Measurements from ENCODE around the gene KIAA1671. TPM values are rescaled to one million over a fixed set of nuclear protein-coding genes. Genes with fewer than 3 reads are reported as not detected.

Gene KIAA1671
- total and polyA plus RNA-seq, 10 donors, result 0.72 to 11.9 (median 8.2) TPM

DNA sequence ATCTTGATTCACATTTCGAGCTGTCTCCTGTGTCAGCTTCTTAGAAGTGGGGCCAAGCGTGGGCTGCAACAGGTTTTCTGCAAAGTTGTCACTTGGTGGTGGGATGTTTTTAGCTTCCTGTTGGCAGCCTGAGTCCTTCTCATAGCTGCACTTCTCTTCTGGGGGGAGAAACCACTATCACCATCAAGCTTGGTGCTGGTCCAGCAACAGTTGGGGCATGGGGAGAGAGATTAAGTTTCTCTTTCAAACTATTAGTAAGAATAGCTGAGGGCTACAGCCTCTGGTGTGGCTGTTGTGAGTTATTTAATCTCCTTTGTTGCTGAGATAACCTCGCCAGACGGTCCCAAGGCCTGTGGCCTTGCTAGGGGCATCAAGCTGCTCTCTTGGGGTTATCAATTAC, 123.8 kb downstream of the KIAA1671 start:
- intact Hi-C loops (cut with DNase I; ENCODE audit: low total_unique reads), result no loop called here

DNA sequence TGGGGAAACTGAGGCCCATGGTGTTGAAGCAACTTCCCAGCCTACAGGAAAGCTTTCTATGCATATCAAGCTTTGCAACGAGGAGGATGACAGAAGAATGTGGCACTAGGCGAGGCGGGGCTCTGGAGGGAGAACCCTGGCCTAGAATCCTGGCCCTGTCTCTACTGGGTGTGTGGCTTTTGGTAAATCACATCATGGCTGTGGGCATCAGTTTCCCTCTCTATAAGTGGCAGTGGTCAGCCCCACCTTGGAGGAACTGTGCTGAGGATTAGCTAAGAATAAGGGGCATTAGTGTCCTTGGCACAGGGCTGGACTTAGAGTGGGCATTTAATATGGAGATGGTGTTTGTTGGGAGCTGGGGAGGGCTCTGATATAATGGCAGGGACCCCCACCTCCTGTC, 124.5 kb downstream of the KIAA1671 start:
- Histone ChIP-seq H3K4me3 (no peak overlapping the region), H3K9me3 (no peaks in the 10 kb centered on the region), H3K27ac (peak overlapping the region in 4 of 8 donors; percentile 8 to 68 (median 54)), H3K27me3 (replicated peaks in 1 of 7) (no peaks in the 10 kb centered on the region), H3K36me3 (no peaks in the 10 kb centered on the region), H3K4me1 (peaks cover 0 to 53% (median 2%) of the 10 kb centered on the region in 6 donors)
- WGBS, 5 donors, result 49 to 81% (median 62%) methylated on average over 3 of the region's 3 CpGs
- DNase-seq, result no peak
- intact Hi-C loops (cut with DNase I; ENCODE audit: low total_unique reads), result no loop called here
- TF ChIP-seq, protein P1, sequence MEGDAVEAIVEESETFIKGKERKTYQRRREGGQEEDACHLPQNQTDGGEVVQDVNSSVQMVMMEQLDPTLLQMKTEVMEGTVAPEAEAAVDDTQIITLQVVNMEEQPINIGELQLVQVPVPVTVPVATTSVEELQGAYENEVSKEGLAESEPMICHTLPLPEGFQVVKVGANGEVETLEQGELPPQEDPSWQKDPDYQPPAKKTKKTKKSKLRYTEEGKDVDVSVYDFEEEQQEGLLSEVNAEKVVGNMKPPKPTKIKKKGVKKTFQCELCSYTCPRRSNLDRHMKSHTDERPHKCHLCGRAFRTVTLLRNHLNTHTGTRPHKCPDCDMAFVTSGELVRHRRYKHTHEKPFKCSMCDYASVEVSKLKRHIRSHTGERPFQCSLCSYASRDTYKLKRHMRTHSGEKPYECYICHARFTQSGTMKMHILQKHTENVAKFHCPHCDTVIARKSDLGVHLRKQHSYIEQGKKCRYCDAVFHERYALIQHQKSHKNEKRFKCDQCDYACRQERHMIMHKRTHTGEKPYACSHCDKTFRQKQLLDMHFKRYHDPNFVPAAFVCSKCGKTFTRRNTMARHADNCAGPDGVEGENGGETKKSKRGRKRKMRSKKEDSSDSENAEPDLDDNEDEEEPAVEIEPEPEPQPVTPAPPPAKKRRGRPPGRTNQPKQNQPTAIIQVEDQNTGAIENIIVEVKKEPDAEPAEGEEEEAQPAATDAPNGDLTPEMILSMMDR (IDR thresholded peaks at IDR 0.05 in 8 of 11, conservative IDR thresholded peaks at IDR 0.05 in 3 of 11), result no peak
- no peak for TF ChIP-seq POLR2AphosphoS5 (IDR thresholded peaks at IDR 0.05)
- no peak for TF ChIP-seq POLR2A (IDR thresholded peaks at IDR 0.05)

More for the DNA sequence above, 123.8 kb downstream of the KIAA1671 start:
- no peak for DNase-seq
- H3K9me3 ChIP-seq, result no peaks in the 10 kb centered on the region
- no peaks in the 10 kb centered on the region for H3K27me3 ChIP-seq (replicated peaks in 1 of 7)
- peak overlapping the region in 3 of 8 donors; percentile 52 to 68 (median 56) for H3K27ac ChIP-seq
- WGBS, 5 donors, result 28 to 61% (median 45%) methylated on average over 4 of the region's 4 CpGs
- peaks cover 0 to 53% (median 2%) of the 10 kb centered on the region in 6 donors for H3K4me1 ChIP-seq
- TF ChIP-seq POLR2AphosphoS5 (IDR thresholded peaks at IDR 0.05), result peak in 1 of 3 donors; percentile 18
- TF ChIP-seq, protein P1 (IDR thresholded peaks at IDR 0.05 in 8 of 11, conservative IDR thresholded peaks at IDR 0.05 in 3 of 11), result no peak
- H3K36me3 ChIP-seq, result no peaks in the 10 kb centered on the region
- no peak overlapping the region for H3K4me3 ChIP-seq

DNA sequence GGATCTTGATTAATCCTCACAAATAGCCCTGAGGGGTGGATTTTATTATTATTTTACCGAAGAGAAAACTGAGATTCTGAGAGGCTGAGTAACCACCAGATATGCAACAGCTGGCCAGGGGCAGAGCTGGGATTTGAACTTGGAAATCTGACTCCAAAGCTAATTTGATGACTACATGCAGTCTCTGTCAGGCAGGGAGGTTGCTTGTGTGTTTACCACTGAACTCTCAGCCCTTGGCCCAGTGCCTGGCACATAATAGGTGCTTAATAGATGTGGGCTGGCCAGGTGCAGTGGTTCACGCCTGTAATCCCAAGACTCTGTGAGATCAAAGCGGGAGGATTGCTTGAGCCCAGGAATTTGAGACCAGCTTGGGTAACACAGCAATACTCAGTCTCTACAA, 125.4 kb downstream of the KIAA1671 start:
- Histone ChIP-seq H3K4me3 (no peak overlapping the region), H3K27ac (no peak overlapping the region), H3K9me3 (no peaks in the 10 kb centered on the region), H3K4me1 (peaks cover 0 to 49% (median 2%) of the 10 kb centered on the region in 6 donors), H3K27me3 (replicated peaks in 1 of 7) (no peaks in the 10 kb centered on the region), H3K36me3 (no peaks in the 10 kb centered on the region)
- intact Hi-C loops (cut with DNase I; ENCODE audit: low total_unique reads), result no loop called here
- no peak for DNase-seq
- WGBS, 5 donors, result 86 to 92% (median 88%) methylated on average over 3 of the region's 3 CpGs
- TF ChIP-seq, protein P1 (IDR thresholded peaks at IDR 0.05 in 8 of 11, conservative IDR thresholded peaks at IDR 0.05 in 3 of 11), result no peak
- TF ChIP-seq POLR2AphosphoS5 (IDR thresholded peaks at IDR 0.05), result no peak

DNA sequence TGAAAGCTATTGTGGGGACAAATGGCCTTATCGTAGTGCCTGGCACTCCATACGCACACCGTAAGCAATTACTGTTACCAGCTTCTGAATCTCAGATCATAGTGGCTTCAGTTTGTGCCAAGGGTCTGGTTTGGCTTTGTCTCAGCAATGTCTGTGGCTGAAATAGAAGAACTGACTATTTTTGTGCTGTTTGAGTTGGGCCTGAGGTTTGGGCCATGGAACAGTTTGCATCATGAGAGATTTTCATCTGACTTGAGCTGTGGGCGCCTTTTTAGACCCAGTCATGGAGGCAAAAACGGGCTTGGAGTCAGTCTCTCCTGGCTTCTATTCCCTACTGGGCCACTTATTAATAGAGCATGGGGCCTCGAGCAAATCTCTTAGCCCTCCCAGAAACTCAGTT, 126.1 kb downstream of the KIAA1671 start:
- TF ChIP-seq, protein P1 (IDR thresholded peaks at IDR 0.05 in 8 of 11, conservative IDR thresholded peaks at IDR 0.05 in 3 of 11), result no peak
- TF ChIP-seq POLR2A (IDR thresholded peaks at IDR 0.05) (no peak), POLR2AphosphoS5 (IDR thresholded peaks at IDR 0.05) (no peak)
- no peak for DNase-seq
- intact Hi-C loops (cut with DNase I; ENCODE audit: low total_unique reads), result no loop called here
- H3K9me3 ChIP-seq, result no peaks in the 10 kb centered on the region
- H3K27me3 ChIP-seq (replicated peaks in 1 of 7), result no peaks in the 10 kb centered on the region
- H3K4me3 ChIP-seq, result no peak overlapping the region
- 89 to 96% (median 93%) methylated on average over 6 of the region's 6 CpGs for WGBS, 5 donors
- H3K4me1 ChIP-seq, result peaks cover 0 to 49% (median 2%) of the 10 kb centered on the region in 6 donors
- no peak overlapping the region for H3K27ac ChIP-seq
- H3K36me3 ChIP-seq, result no peaks in the 10 kb centered on the region

Measured in spleen (tissue), 11 donors.